SK-N-MC (cell line): ENCODE results near the gene WFIKKN1.

Experiments used
- EZH2 ChIP-seq: fragments of 200-600 bp; sonication (generic); IDR thresholded peaks from one replicate; pipeline ENCODE4 v1.6.1; 2017; ENCODE audit warnings: antibody characterized with exemption
- FOXP2 ChIP-seq: optimal IDR thresholded peaks from 2 replicates; pipeline ENCODE3; 2011; ENCODE audit warnings: mild to moderate bottlenecking, moderate library complexity; ENCODE audit not compliant: insufficient read depth; ENCODE audit errors: extremely low read length, control extremely low read depth
- POLR2AphosphoS5 ChIP-seq: IDR thresholded peaks from 2 replicates; pipeline ENCODE4 v1.6.1; 2012; ENCODE audit warnings: mild to moderate bottlenecking, low read depth, low read length, borderline replicate concordance

- TF ChIP-seq POLR2AphosphoS5 (peak; percentile 28; the same call in 1 of the 2 replicates), EZH2 (no peak), FOXP2 (no peak)
These were observed 46.8 kb upstream of the WFIKKN1 start for GRCh38 chr16:583815-584591.
